Kidney glomerular epithelial cell (primary cell): ENCODE measurements around the gene ITGAL.
"Not testable (repeated sequence)": the region's sequence is repeated elsewhere in the genome, so short reads cannot be mapped to it uniquely, and the experiment has no call there.

ENCODE experiments used
- DNase-seq: peaks from one replicate; lab custom pipeline; 2025; lab: John Stamatoyannopoulos, UW

Gene ITGAL

DNA sequence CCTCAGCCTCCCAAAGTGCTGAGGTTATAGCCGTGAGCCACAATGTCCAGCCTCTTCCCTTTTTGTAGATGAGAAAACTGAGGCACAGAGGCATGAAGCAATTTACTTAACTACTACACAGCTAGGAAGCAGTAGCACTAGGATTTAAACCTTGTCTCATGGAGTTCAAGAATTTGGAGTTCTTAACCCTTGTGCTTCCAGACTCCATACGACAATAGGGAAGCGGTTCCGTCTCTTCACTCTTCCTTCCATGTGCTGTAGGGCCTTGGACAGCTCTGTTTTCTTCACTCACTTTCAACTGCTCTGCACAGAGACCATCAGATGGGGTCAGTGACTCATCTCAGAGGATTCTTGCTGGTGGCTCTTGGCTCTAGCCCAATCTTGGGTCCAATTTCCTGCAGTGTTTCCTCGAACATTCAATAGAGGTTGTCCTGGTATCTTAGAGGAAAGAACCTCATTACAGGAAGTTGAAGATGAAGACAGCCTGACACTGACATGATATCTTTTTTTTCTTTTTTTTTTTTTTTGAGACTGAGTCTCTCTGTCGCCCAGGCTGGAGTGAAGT, 19.3 kb downstream of the ITGAL start:
- DNase-seq = peak; percentile 6

- DNase-seq = no peak
Measured at GRCh38 chr16:30493941-30494488, 21.5 kb downstream of the ITGAL start.

- no peak for DNase-seq
Measured at GRCh38 chr16:30494709-30495108, 22.2 kb downstream of the ITGAL start.

- no peak for DNase-seq
Measured at GRCh38 chr16:30499284-30499683, 26.7 kb downstream of the ITGAL start.

DNA sequence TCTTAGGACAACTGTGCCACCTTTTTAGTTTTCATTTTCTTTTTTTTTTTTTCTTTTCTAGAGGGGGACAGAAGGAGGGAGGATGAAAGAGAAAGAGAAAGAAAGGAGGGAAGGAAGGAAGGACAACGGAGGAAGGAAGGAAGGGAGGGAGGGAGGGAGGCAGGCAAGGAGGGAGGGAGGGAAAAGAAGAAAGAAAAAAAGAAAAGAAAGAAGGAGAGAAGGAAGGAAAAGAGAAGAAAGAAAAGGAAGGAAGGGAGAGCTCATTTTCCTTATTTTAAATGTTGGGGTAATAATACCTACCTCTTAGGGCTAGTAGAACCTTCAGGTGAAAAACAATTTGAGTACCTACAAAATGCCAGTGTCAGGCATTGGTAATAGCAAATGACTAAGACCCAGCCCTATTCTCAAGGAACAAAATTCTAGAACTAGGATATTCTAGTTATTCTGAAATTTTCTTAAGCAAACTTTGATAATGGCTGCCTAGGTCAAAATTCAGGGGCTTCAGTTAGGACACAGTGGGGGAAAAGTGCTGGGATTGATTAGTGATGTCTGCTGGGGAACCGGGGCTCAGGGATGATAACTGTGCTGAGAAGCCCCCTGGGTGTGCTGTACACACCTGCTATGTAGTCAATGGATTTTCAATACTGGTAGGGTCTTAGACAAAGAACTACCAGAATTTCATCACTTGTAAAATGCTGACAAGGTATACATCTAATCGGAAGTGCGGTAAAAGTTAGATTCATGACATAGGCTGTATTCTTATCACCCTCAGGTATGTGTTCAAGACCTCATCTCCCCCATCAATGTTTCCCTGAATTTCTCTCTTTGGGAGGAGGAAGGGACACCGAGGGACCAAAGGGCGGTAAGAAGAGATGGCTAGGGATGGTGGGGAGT, 31.1 kb downstream of the ITGAL start:
- no peak for DNase-seq

GRCh38 chr16:30509081-30509765, 36.7 kb downstream of the ITGAL start:
- no peak for DNase-seq

GRCh38 chr16:30510376-30510938, 37.9 kb downstream of the ITGAL start:
- no peak for DNase-seq

DNA sequence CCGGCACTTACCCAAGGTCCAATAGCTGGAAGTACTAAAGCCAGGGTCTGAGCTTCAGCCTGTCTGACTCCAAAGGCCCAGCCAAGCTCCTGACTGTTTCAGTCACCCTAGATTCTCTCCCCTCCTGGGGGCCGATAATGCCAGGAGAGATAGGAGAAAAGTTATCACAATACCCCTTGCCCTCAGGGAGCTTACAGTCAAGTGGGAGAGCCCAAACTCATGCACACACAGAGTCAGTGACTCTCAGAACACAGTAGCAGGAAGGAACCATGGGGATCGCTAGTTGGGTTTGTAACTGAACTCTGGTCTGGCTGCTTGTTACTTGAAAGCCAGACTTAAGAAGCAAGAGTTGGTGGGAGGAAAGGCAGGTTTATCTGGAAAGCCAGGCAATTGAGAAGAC, 39.0 kb downstream of the ITGAL start:
- DNase-seq = no peak

- no peak for DNase-seq
Measured at GRCh38 chr16:30515275-30515674, 42.7 kb downstream of the ITGAL start.

GRCh38 chr16:30518552-30518951, 46.0 kb downstream of the ITGAL start:
- DNase-seq = no peak

DNA sequence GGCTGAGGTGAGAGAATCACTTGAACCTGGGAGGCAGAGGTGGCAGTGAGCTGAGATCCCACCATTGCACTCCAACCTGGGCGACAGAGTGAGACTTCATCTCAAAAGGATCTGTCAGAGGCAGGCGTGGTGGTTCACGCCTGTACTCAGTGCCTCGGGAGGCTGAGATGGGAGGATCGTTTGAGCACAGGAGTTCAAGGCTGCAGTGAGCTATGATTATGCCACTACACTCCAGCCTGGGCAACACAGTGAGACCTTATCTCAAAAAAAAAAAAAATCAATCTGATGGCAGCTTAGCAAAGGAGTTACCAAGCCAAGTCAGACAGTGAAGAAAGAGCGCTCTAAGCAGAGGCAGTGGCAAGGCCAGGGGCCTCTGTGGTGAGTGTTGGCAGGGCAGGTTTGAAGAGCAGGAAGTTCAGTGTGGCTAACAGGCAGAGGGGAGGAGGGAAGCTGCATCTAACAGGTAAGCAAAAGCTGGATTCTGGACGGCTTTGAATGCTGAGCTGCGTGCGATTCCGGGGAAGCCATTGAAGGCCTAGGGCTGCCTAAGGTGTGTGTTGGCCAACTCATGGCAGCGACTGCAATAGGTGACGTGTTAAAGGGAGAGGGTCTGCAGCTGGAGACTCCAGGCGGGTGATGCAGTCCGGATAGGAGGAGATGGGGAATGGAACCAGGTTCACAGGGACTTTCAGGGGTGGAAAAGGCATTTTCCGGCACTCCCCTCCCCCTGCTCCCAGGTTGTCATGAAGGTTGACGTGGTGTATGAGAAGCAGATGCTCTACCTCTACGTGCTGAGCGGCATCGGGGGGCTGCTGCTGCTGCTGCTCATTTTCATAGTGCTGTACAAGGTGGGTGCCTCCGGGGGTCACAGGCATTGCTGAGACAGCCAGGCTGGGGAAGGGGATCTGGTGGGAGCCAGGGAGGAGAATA, 46.8 kb downstream of the ITGAL start:
- DNase-seq = no peak

- no peak for DNase-seq
Measured at GRCh38 chr16:30521476-30521872, 48.9 kb downstream of the ITGAL start.

DNA sequence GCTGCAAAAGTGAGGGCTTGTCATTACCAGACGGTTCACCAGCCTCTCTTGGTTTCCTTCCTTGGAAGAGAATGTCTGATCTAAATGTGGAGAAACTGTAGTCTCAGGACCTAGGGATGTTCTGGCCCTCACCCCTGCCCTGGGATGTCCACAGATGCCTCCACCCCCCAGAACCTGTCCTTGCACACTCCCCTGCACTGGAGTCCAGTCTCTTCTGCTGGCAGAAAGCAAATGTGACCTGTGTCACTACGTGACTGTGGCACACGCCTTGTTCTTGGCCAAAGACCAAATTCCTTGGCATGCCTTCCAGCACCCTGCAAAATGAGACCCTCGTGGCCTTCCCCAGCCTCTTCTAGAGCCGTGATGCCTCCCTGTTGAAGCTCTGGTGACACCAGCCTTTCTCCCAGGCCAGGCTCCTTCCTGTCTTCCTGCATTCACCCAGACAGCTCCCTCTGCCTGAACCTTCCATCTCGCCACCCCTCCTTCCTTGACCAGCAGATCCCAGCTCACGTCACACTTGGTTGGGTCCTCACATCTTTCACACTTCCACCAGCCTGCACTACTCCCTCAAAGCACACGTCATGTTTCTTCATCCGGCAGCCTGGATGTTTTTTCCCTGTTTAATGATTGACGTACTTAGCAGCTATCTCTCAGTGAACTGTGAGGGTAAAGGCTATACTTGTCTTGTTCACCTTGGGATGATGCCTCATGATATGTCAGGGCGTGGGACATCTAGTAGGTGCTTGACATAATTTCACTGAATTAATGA, 49.5 kb downstream of the ITGAL start:
- peak; percentile 90 for DNase-seq

GRCh38 chr16:30522702-30523463, 50.3 kb downstream of the ITGAL start:
- DNase-seq = not testable (repeated sequence)

DNA sequence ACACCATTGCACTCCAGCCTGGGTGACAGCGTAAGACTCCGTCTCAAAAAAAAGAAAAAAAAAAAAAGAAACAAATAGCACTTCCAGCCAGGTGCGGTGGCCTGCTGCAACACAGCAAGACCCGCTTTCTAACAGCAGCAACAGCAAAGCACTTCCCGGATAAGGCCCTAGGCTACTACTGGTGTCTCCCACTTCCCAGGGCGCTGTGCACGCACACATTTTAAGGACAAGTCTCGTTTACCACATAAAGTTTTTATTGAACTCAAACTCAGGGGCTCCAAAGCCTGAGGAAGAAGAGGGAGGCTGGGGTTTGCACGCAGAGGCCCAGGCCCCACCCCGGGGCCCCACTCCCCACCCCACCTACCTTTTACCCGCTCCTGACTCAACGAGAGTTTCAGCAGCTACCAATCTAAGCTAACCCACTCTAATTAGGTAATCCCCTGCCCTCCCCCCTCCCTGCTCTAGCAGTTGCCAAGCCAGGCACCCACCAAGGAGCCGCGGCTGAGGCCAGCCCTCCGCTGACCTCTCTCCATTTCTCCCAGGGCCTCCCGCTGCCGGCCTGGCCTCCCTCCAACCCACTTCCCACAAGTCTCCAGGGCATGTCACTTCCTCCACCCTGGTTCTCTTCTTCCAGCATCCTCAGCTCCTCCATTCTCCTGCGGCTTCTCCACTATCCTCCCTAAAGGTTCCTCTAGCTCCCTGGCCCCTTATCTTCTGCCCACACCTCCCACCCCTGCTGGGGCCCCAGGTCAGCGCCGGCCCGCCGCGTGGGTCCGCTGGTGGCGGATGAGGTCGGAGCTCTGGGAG, 51.4 kb downstream of the ITGAL start:
- DNase-seq = no peak

- DNase-seq = no peak
Measured at GRCh38 chr16:30524575-30525568, 52.3 kb downstream of the ITGAL start.

DNA sequence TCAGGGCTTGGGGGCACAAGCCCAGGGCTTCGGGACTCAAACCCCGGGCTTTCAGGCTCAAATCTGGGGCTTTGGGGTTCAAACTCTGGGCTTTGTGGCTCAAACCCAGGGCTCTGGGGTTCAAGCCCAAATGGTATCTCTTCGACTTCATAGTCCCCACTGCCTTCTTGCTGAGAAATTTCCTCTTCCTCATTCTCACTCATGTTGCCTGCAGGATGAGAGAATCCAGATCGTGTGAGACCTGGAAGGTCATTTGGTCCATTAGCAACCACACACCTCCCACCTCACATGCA, 53.2 kb downstream of the ITGAL start:
- no peak for DNase-seq
